Hepatocyte (in vitro differentiated cells): ENCODE measurements around the gene RAB26. TPM values are rescaled to one million over a fixed set of nuclear protein-coding genes. Genes with fewer than 3 reads are reported as not detected.
A peak's percentile ranks its signal among the peaks of the same experiment; 100 is the strongest.

Experiments used
- DNase-seq: peaks from one replicate; pipeline ENCODE4 v3.0.0-alpha.2; 2016; ENCODE audit warnings: low spot score
- H2AFZ ChIP-seq: fragments of 200-600 bp; sonication (generic); 2 replicates; pipeline ENCODE4 v1.6.0; 2016; ENCODE audit warnings: antibody characterized with exemption, mild to moderate bottlenecking
- H3K27ac ChIP-seq: fragments of 200-600 bp; sonication (generic); 2 replicates; pipeline ENCODE4 v1.5.1; 2016; ENCODE audit warnings: mild to moderate bottlenecking
- H3K27me3 ChIP-seq: fragments of 200-600 bp; sonication (generic); 2 replicates; pipeline ENCODE4 v1.6.1; 2016
- H3K36me3 ChIP-seq: fragments of 200-600 bp; sonication (generic); replicated peaks from 2 replicates; pipeline ENCODE4 v1.5.1; 2016; ENCODE audit warnings: low read depth; ENCODE audit not compliant: insufficient read depth
- H3K4me1 ChIP-seq: fragments of 200-600 bp; sonication (generic); 2 replicates; pipeline ENCODE4 v1.5.1; 2016; ENCODE audit warnings: mild to moderate bottlenecking, moderate library complexity; ENCODE audit not compliant: insufficient read depth
- H3K4me2 ChIP-seq: fragments of 200-600 bp; sonication (generic); 2 replicates; pipeline ENCODE4 v1.6.0; 2016
- H3K4me3 ChIP-seq: fragments of 200-600 bp; sonication (generic); 2 replicates; pipeline ENCODE4 v1.5.1; 2016; ENCODE audit warnings: mild to moderate bottlenecking
- H3K79me2 ChIP-seq: fragments of 200-600 bp; sonication (generic); 2 replicates; pipeline ENCODE4 v1.6.0; 2017; ENCODE audit warnings: mild to moderate bottlenecking
- H3K9me2 ChIP-seq: fragments of 200-600 bp; sonication (generic); replicated peaks from 2 replicates; pipeline ENCODE4 v1.6.0; 2017; ENCODE audit warnings: mild to moderate bottlenecking; ENCODE audit not compliant: insufficient read depth
- H3K9me3 ChIP-seq: fragments of 200-600 bp; sonication (generic); 2 replicates; pipeline ENCODE4 v1.5.1; 2016; ENCODE audit warnings: low read depth, mild to moderate bottlenecking
- H4K20me1 ChIP-seq: fragments of 200-600 bp; sonication (generic); 2 replicates; pipeline ENCODE4 v1.6.0; 2016; ENCODE audit warnings: mild to moderate bottlenecking; ENCODE audit not compliant: insufficient read depth, poor library complexity, severe bottlenecking
- CTCF ChIP-seq: fragments of 200-600 bp; sonication (generic); IDR thresholded peaks from 2 replicates; pipeline ENCODE4 v1.5.1; 2016; ENCODE audit warnings: antibody characterized with exemption, mild to moderate bottlenecking; ENCODE audit not compliant: poor library complexity
- EZH2 ChIP-seq: fragments of 200-600 bp; sonication (generic); IDR thresholded peaks from 2 replicates; pipeline ENCODE4 v1.6.1; 2016; ENCODE audit warnings: antibody characterized with exemption, mild to moderate bottlenecking, borderline replicate concordance
- EZH2phosphoT487 ChIP-seq: fragments of 200-600 bp; sonication (generic); IDR thresholded peaks from one replicate; pipeline ENCODE4 v1.6.1; 2018; ENCODE audit warnings: antibody characterized with exemption, mild to moderate bottlenecking, low read depth, moderate library complexity; ENCODE audit not compliant: unreplicated experiment, severe bottlenecking
- WGBS: methylation state at CpG from one replicate; pipeline ENCODE4 v1.1.6; 2016; ENCODE audit warnings: low lambda C conversion rate; ENCODE audit errors: missing lambda C conversion rate; 5-methylcytosine and 5-hydroxymethylcytosine counted together
- polyA plus RNA-seq: library from polyadenylated mRNA; unstranded; fragments of >200 nt; fragmentation: Nextera tagmentation; extraction: Ambion mirVana; gene quantifications from 2 replicates; pipeline ENCODE4 v1.2.1, GENCODE V29; 2016
- total RNA-seq: library from RNA; depleted of rRNA; stranded (reverse); fragments of >200 nt; gene quantifications from 2 replicates; pipeline ENCODE4 v1.2.3, GENCODE V29; 2014

RAB26 gene
- total and polyA plus RNA-seq, 2 experiments from 2014 or later, result 8.3 to 15.0 TPM

GRCh38 chr16:2190659-2191445 lies 42.4 kb downstream of the RAB26 start:
- Histone ChIP-seq H2AFZ (no peak overlapping the region), H3K27me3 (peaks cover 5% of the 10 kb centered on the region), H3K4me1 (peaks cover 10% of the 10 kb centered on the region), H3K27ac (no peak overlapping the region), H3K79me2 (no peaks in the 10 kb centered on the region), H4K20me1 (no peaks in the 10 kb centered on the region), H3K9me2 (no peaks in the 10 kb centered on the region), H3K4me2 (no peak overlapping the region), H3K36me3 (no peaks in the 10 kb centered on the region), H3K9me3 (no peaks in the 10 kb centered on the region), H3K4me3 (no peak overlapping the region)
- DNase-seq, result no peak
- WGBS, result 94% methylated on average over 23 of the region's 25 CpGs
- TF ChIP-seq EZH2, result no peak
- no peak for TF ChIP-seq CTCF
- TF ChIP-seq EZH2phosphoT487, result no peak

GRCh38 chr16:2191446-2191706 lies 43.0 kb downstream of the RAB26 start:
- DNase-seq, result no peak
- Histone ChIP-seq H2AFZ (no peak overlapping the region), H3K36me3 (no peaks in the 10 kb centered on the region), H3K9me3 (no peaks in the 10 kb centered on the region), H4K20me1 (no peaks in the 10 kb centered on the region), H3K27me3 (peaks cover 5% of the 10 kb centered on the region), H3K4me1 (peaks cover 10% of the 10 kb centered on the region), H3K27ac (no peak overlapping the region), H3K4me2 (no peak overlapping the region), H3K4me3 (no peak overlapping the region), H3K79me2 (no peaks in the 10 kb centered on the region), H3K9me2 (no peaks in the 10 kb centered on the region)
- WGBS, result 91% methylated on average over 11 of the region's 11 CpGs
- no peak for TF ChIP-seq EZH2phosphoT487
- TF ChIP-seq CTCF, result no peak
- TF ChIP-seq EZH2, result no peak

- Histone ChIP-seq H3K27ac (no peak overlapping the region), H3K4me2 (no peak overlapping the region), H3K36me3 (no peaks in the 10 kb centered on the region), H3K9me2 (no peaks in the 10 kb centered on the region), H3K79me2 (no peaks in the 10 kb centered on the region), H2AFZ (no peak overlapping the region), H3K4me1 (peaks cover 10% of the 10 kb centered on the region), H4K20me1 (no peaks in the 10 kb centered on the region), H3K4me3 (no peak overlapping the region), H3K9me3 (no peaks in the 10 kb centered on the region), H3K27me3 (peaks cover 23% of the 10 kb centered on the region)
- TF ChIP-seq CTCF (no peak), EZH2 (no peak), EZH2phosphoT487 (no peak)
- peak; percentile 70 for DNase-seq
- WGBS, result 74% methylated on average over 16 of the region's 16 CpGs
Observed at GRCh38 chr16:2194166-2194834, 45.9 kb downstream of the RAB26 start.
